Esophagus muscularis mucosa (tissue), 4 donors: Measurements from ENCODE around the gene UNC13C. TPM values are rescaled to one million over a fixed set of nuclear protein-coding genes. Genes with fewer than 3 reads are reported as not detected.

Source experiments
- DNase-seq: peaks from one replicate; pipeline ENCODE4 v3.0.0-alpha.2; 2017; ENCODE audit errors: extremely low spot score
- H3K27ac ChIP-seq, 4 donors: fragments of 200-600 bp; sonication (generic); replicated peaks in 1 of 4; 1 replicate in 3 of 4; 2 replicates in 1 of 4; pipeline ENCODE4 v1.5.1; 2016 to 2019; ENCODE audit warnings: mild to moderate bottlenecking in 1 of 4
- H3K27me3 ChIP-seq, 4 donors: fragments of 200-600 bp; sonication (generic); one replicate each; pipeline versions ENCODE4 v1.5.1 to v1.6.0; 2016 to 2019
- H3K36me3 ChIP-seq, 4 donors: fragments of 200-600 bp; sonication (generic); one replicate each; pipeline ENCODE4 v1.5.1; 2016 to 2019
- H3K4me1 ChIP-seq, 4 donors: fragments of 200-600 bp; sonication (generic); one replicate each; pipeline ENCODE4 v1.5.1; 2016 to 2019
- H3K4me3 ChIP-seq, 4 donors: fragments of 200-600 bp; sonication (generic); 1 replicate in 2 of 4; 2 replicates in 2 of 4; pipeline ENCODE4 v1.5.1; 2016 to 2019; ENCODE audit warnings: mild to moderate bottlenecking in 4 of 4, moderate library complexity in 1 of 4
- H3K9me3 ChIP-seq, 4 donors: fragments of 200-600 bp; sonication (generic); 1 replicate in 3 of 4; 2 replicates in 1 of 4; pipeline ENCODE4 v1.5.1; 2016 to 2019
- EP300 ChIP-seq: sonication (generic); formaldehyde crosslinking; IDR thresholded peaks from one replicate; pipeline ENCODE4 v1.6.1; 2017; ENCODE audit warnings: antibody characterized with exemption
- POLR2A ChIP-seq: fragments of 450-650 bp; IDR thresholded peaks from one replicate; pipeline ENCODE4 v1.6.1; 2017; ENCODE audit warnings: antibody characterized with exemption, moderate library complexity, mild to moderate bottlenecking, low read depth
- POLR2AphosphoS5 ChIP-seq, 2 donors: sonication (generic); formaldehyde crosslinking; IDR thresholded peaks; one replicate each; pipeline ENCODE4 v1.6.1; 2017; ENCODE audit warnings: antibody characterized with exemption in 2 of 2
- WGBS: methylation state at CpG from one replicate; pipeline ENCODE4 v1.1.5; 2018; 5-methylcytosine and 5-hydroxymethylcytosine counted together
- intact Hi-C: fragments of 100-400 bp; cut with DNase I; formaldehyde crosslinking; loops from one replicate; pipeline ENCODE4 v1.15.1; 2023
- total RNA-seq, 4 donors: library from RNA; depleted of rRNA; stranded (reverse); fragments of >200 nt; gene quantifications; one replicate each; pipeline versions ENCODE4 v1.1.0 to v1.2.1, GENCODE V29; 2016
- TF ChIP-seq, protein P1 (sequence below), 3 experiments: fragments of 200-600 bp in 2 of 3; fragments of 450-650 bp in 1 of 3; sonication (generic) in 2 of 3; IDR thresholded peaks; one replicate each; pipeline ENCODE4 v1.5.1; 2017 to 2019; ENCODE audit warnings: antibody characterized with exemption in 3 of 3, mild to moderate bottlenecking in 2 of 3, moderate library complexity in 1 of 3

UNC13C gene
- total RNA-seq, 4 donors from 2014 or later, result 0.17 to 4.2 (median 0.59) TPM

DNA sequence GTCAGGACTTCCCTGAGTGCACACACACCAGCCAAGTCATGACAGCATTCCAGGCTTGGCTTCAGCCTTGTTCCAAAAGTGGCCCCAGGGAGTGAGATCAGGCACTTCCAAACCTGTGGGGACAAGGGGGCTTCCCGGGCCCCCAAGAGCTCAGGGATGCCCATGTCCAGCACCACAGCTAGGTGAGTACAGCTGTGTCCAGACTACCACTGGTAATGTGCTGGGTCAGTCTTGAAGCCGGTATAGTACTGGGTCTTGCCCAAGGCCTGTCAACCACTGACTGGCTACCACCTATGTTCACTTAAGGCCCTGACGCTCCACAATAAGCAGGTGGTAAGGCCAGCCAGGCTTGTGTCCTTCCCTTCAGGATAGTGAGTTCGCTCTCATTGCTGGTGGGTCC, 249.3 kb downstream of the UNC13C start:
- no peaks in the 10 kb centered on the region for H3K4me1 ChIP-seq
- 94% methylated on average over 2 of the region's 4 CpGs for WGBS
- H3K36me3 ChIP-seq, result no peaks in the 10 kb centered on the region
- DNase-seq, result no peak
- intact Hi-C loops, result no loop called here
- TF ChIP-seq POLR2A, result no peak
- peaks cover 0 to 12% (median 3%) of the 10 kb centered on the region in 4 donors for H3K9me3 ChIP-seq
- H3K4me3 ChIP-seq, result no peak overlapping the region
- H3K27ac ChIP-seq, result no peak overlapping the region
- H3K27me3 ChIP-seq, result no peaks in the 10 kb centered on the region

- TF ChIP-seq EP300, result no peak
- TF ChIP-seq POLR2AphosphoS5 (IDR thresholded peaks at IDR 0.05), result no peak
- TF ChIP-seq, protein P1, sequence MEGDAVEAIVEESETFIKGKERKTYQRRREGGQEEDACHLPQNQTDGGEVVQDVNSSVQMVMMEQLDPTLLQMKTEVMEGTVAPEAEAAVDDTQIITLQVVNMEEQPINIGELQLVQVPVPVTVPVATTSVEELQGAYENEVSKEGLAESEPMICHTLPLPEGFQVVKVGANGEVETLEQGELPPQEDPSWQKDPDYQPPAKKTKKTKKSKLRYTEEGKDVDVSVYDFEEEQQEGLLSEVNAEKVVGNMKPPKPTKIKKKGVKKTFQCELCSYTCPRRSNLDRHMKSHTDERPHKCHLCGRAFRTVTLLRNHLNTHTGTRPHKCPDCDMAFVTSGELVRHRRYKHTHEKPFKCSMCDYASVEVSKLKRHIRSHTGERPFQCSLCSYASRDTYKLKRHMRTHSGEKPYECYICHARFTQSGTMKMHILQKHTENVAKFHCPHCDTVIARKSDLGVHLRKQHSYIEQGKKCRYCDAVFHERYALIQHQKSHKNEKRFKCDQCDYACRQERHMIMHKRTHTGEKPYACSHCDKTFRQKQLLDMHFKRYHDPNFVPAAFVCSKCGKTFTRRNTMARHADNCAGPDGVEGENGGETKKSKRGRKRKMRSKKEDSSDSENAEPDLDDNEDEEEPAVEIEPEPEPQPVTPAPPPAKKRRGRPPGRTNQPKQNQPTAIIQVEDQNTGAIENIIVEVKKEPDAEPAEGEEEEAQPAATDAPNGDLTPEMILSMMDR (IDR thresholded peaks at IDR 0.05), result no peak
- no peak for TF ChIP-seq POLR2A
- intact Hi-C loops, result no loop called here
- WGBS, result 35% methylated on average over 3 of the region's 3 CpGs
- Histone ChIP-seq H3K27me3 (no peaks in the 10 kb centered on the region), H3K27ac (no peak overlapping the region), H3K4me1 (no peaks in the 10 kb centered on the region), H3K9me3 (no peaks in the 10 kb centered on the region), H3K36me3 (no peaks in the 10 kb centered on the region), H3K4me3 (no peak overlapping the region)
- no peak for DNase-seq
Observed at GRCh38 chr15:54250326-54250725, 272.1 kb downstream of the UNC13C start.

- DNase-seq, result no peak
- Histone ChIP-seq H3K27ac (no peak overlapping the region), H3K4me1 (no peaks in the 10 kb centered on the region), H3K27me3 (no peaks in the 10 kb centered on the region), H3K9me3 (no peaks in the 10 kb centered on the region), H3K4me3 (no peak overlapping the region), H3K36me3 (no peaks in the 10 kb centered on the region)
- intact Hi-C loops, result no loop called here
- TF ChIP-seq POLR2A (no peak), POLR2AphosphoS5 (IDR thresholded peaks at IDR 0.05) (no peak), EP300 (no peak)
- TF ChIP-seq, protein P1 (IDR thresholded peaks at IDR 0.05), result no peak
- 93% methylated on average over 6 of the region's 6 CpGs for WGBS
Observed at GRCh38 chr15:54256190-54256589, 277.9 kb downstream of the UNC13C start.

DNA sequence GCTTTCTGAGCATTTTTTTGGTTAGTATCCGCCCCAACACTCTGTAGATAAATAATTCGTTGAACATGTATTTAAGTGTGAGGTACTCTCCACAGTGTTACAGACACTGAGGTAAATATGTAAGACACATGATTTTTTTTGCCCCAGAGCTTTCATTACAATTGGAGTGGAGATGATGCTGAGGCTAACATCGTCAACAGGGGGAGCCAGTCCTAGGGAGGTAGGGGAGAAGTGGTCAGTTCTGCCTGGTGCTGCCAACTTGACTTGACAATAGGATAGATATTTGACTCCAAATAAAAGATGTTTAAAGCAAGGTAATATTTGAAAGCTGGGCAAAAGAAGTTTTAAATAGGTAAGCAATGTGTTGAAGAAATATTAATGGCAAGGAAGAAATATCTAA, 295.7 kb downstream of the UNC13C start:
- no peak for DNase-seq
- TF ChIP-seq POLR2AphosphoS5 (IDR thresholded peaks at IDR 0.05) (no peak), POLR2A (no peak), EP300 (no peak)
- TF ChIP-seq, protein P1 (IDR thresholded peaks at IDR 0.05), result no peak
- no peaks in the 10 kb centered on the region for H3K4me1 ChIP-seq
- no peaks in the 10 kb centered on the region for H3K9me3 ChIP-seq
- 53% methylated on average over 3 of the region's 3 CpGs for WGBS
- H3K27ac ChIP-seq, result no peak overlapping the region
- no peak overlapping the region for H3K4me3 ChIP-seq
- intact Hi-C loops, result no loop called here
- no peaks in the 10 kb centered on the region for H3K36me3 ChIP-seq
- no peaks in the 10 kb centered on the region for H3K27me3 ChIP-seq

GRCh38 chr15:54277834-54278233, 299.6 kb downstream of the UNC13C start:
- H3K27me3 ChIP-seq, result no peaks in the 10 kb centered on the region
- intact Hi-C loops, result no loop called here
- H3K9me3 ChIP-seq, result no peaks in the 10 kb centered on the region

More at GRCh38 chr15:54277834-54278233, 299.6 kb downstream of the UNC13C start:
- TF ChIP-seq, protein P1 (IDR thresholded peaks at IDR 0.05), result no peak
- no peak for TF ChIP-seq EP300
- no peak overlapping the region for H3K4me3 ChIP-seq
- no peak for DNase-seq
- 60% methylated on average over 4 of the region's 4 CpGs for WGBS
- H3K27ac ChIP-seq, result no peak overlapping the region
- no peaks in the 10 kb centered on the region for H3K4me1 ChIP-seq
- no peaks in the 10 kb centered on the region for H3K36me3 ChIP-seq
